Retinal pigment epithelial cell (primary cell): Measurements from ENCODE around the gene BMAL2.

Experiments
- DNase-seq: peaks from one replicate; pipeline ENCODE4 v3.0.0-alpha.2; 2010; ENCODE audit warnings: low read depth
- H3K4me3 ChIP-seq: 2 replicates; pipeline ENCODE4 v1.5.1; 2011; ENCODE audit warnings: mild to moderate bottlenecking, low read length, control low read depth, moderate library complexity
- TF ChIP-seq, protein P1 (sequence below): conservative IDR thresholded peaks from 2 replicates; pipeline ENCODE4 v1.5.1; 2011; ENCODE audit warnings: low read depth, low read length, control low read depth, inconsistent platforms

Gene BMAL2

DNA sequence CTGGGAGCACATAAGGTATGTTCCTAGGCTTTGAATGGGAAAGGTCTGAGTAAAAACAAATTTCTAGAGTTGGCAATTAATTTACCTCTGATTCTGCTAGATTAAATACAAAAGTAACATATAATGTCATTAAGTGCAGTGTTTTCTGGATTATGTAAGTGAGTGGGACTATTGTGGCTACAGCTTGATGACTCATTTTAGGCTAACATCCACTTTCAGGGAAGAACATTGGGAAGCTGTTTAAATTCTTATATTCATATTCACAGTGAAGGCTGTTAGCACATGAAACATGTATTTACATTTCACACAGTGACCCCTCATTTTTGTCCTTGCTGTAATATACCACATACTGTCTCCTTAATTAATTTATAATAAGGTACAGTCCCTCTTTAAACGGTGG lies 13.2 kb upstream of the BMAL2 start:
- TF ChIP-seq, protein P1, sequence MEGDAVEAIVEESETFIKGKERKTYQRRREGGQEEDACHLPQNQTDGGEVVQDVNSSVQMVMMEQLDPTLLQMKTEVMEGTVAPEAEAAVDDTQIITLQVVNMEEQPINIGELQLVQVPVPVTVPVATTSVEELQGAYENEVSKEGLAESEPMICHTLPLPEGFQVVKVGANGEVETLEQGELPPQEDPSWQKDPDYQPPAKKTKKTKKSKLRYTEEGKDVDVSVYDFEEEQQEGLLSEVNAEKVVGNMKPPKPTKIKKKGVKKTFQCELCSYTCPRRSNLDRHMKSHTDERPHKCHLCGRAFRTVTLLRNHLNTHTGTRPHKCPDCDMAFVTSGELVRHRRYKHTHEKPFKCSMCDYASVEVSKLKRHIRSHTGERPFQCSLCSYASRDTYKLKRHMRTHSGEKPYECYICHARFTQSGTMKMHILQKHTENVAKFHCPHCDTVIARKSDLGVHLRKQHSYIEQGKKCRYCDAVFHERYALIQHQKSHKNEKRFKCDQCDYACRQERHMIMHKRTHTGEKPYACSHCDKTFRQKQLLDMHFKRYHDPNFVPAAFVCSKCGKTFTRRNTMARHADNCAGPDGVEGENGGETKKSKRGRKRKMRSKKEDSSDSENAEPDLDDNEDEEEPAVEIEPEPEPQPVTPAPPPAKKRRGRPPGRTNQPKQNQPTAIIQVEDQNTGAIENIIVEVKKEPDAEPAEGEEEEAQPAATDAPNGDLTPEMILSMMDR = no peak
- no peak for DNase-seq
- no peak overlapping the region for H3K4me3 ChIP-seq

DNA sequence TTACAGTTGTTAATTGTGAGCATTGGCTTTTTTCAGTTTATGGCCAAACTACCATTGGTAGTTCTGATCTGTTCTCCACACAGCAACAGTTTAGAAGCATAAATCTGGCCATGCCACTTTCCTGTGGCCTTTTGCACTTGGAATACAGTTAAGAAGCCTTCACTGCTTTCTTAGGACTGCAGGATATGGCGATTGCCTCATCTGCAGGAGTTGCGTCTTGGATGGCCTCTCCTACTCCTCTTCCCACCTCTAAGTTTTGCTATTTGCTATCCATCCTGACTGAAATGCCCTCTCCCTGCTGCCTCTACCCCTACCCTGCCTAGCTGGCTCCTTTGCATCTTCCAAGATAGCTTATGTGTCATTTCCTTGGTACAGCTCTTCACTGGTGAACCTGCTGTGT lies 12.8 kb upstream of the BMAL2 start:
- DNase-seq = no peak
- no peak overlapping the region for H3K4me3 ChIP-seq
- TF ChIP-seq, protein P1 = no peak

GRCh38 chr12:27324530-27324929 lies 8.1 kb upstream of the BMAL2 start:
- no peak for DNase-seq
- H3K4me3 ChIP-seq = no peak overlapping the region
- TF ChIP-seq, protein P1 = no peak

DNA sequence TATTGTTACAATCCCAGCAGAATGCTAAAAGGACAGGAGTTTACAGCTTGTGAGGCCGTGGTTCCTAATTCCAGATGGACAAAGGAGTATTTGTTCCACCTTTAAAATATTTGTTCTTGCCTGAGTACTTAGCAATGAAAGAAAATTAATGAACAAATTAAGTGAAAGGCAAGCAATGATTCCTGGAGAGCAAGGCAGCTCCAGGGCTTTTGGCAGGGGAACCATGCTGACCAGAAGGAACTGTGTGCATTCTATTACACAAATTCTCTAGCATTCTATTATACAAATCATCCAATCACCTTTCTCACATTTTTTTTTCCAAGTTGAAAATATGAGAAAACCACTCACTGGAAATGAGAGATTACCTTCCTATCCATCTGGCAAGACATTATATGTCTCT lies 1.8 kb upstream of the BMAL2 start:
- no peak for DNase-seq
- TF ChIP-seq, protein P1 = no peak
- no peak overlapping the region for H3K4me3 ChIP-seq

- DNase-seq = peak; percentile 58
- H3K4me3 ChIP-seq = no peak overlapping the region
- TF ChIP-seq, protein P1 = no peak
Measured at GRCh38 chr12:27331291-27331926, 1.2 kb upstream of the BMAL2 start.

- no peak for DNase-seq
- TF ChIP-seq, protein P1 = no peak
- H3K4me3 ChIP-seq = peak overlapping the region; percentile 67
Measured at GRCh38 chr12:27331927-27332324, 710 bp upstream of the BMAL2 start.

DNA sequence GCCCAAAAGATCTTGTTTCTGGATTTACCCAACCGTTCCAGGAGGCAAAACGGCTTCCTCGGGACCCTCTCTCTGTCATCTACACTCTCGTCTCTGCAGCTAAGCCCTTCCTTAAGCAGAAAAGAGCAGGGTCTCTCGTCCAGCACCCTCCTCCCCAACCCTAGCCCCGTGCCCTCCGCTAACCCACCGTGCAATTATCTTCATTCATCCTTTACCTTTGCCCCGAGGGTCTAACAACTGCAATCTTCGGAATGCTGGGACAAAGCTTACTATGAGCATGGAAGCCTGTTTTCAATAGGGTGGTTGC lies 276 bp upstream of the BMAL2 start:
- TF ChIP-seq, protein P1 = no peak
- DNase-seq = no peak
- peak overlapping the region; percentile 67 for H3K4me3 ChIP-seq
